ENCODE measurements around the gene POLR3H.
"Not testable (repeated sequence)": the region's sequence is repeated elsewhere in the genome, so short reads cannot be mapped to it uniquely, and the experiment has no call there.

The POLR3H gene

GRCh38 chr22:41543854-41544670 lies at the start of gene POLR3H:
Gene POLR3H (minus strand): TSS chr22:41544470. CDS start chr22:41544101, 369 bp downstream.
- DNase-seq (ENCODE audit: low read depth in 2 of 2), result peak; percentile 97

GRCh38 chr22:41593336-41593960 lies 49.2 kb upstream of the POLR3H start:
- DNase-seq (ENCODE audit: low read depth in 2 of 2), result not testable (repeated sequence)

- DNase-seq (ENCODE audit: low read depth in 2 of 2), result peak; percentile 100
Measured at GRCh38 chr22:41589391-41590241, 45.3 kb upstream of the POLR3H start, which contains the start of gene PMM1. Gene PMM1 (minus strand): TSS chr22:41589840. CDS start chr22:41589805, 35 bp downstream.

GRCh38 chr22:41587347-41587723 lies 43.1 kb upstream of the POLR3H start:
- DNase-seq (ENCODE audit: low read depth in 2 of 2), result no peak

GRCh38 chr22:41585898-41586297 lies 41.6 kb upstream of the POLR3H start:
- no peak for DNase-seq (ENCODE audit: low read depth in 2 of 2)

GRCh38 chr22:41584881-41585280 lies 40.6 kb upstream of the POLR3H start:
- DNase-seq (ENCODE audit: low read depth in 2 of 2), result no peak

- DNase-seq (ENCODE audit: low read depth in 2 of 2), result no peak
Measured at GRCh38 chr22:41582694-41583093, 38.4 kb upstream of the POLR3H start.

- no peak for DNase-seq (ENCODE audit: low read depth in 2 of 2)
Measured at GRCh38 chr22:41579997-41580355, 35.7 kb upstream of the POLR3H start.

- DNase-seq (ENCODE audit: low read depth in 2 of 2), result no peak
Measured at GRCh38 chr22:41579297-41579996, 35.2 kb upstream of the POLR3H start.

GRCh38 chr22:41578818-41579217 lies 34.5 kb upstream of the POLR3H start:
- DNase-seq (ENCODE audit: low read depth in 2 of 2), result no peak

- DNase-seq (ENCODE audit: low read depth in 2 of 2), result no peak
Measured at GRCh38 chr22:41578114-41578513, 33.8 kb upstream of the POLR3H start.

- DNase-seq (ENCODE audit: low read depth in 2 of 2), result no peak
Measured at GRCh38 chr22:41576877-41577276, 32.6 kb upstream of the POLR3H start.

- no peak for DNase-seq (ENCODE audit: low read depth in 2 of 2)
Measured at GRCh38 chr22:41575533-41575932, 31.3 kb upstream of the POLR3H start.

GRCh38 chr22:41574847-41575381 lies 30.6 kb upstream of the POLR3H start:
- no peak for DNase-seq (ENCODE audit: low read depth in 2 of 2)

- DNase-seq (ENCODE audit: low read depth in 2 of 2), result no peak
Measured at GRCh38 chr22:41573677-41574076, 29.4 kb upstream of the POLR3H start.

GRCh38 chr22:41572305-41572704 lies 28.0 kb upstream of the POLR3H start:
- DNase-seq (ENCODE audit: low read depth in 2 of 2), result not testable (repeated sequence)

- no peak for DNase-seq (ENCODE audit: low read depth in 2 of 2)
Measured at GRCh38 chr22:41571786-41572185, 27.5 kb upstream of the POLR3H start.

GRCh38 chr22:41570221-41570620 lies 26.0 kb upstream of the POLR3H start:
- no peak for DNase-seq (ENCODE audit: low read depth in 2 of 2)

- no peak for DNase-seq (ENCODE audit: low read depth in 2 of 2)
Measured at GRCh38 chr22:41568811-41569210, 24.5 kb upstream of the POLR3H start.

- no peak for DNase-seq (ENCODE audit: low read depth in 2 of 2)
Measured at GRCh38 chr22:41567512-41567768, 23.2 kb upstream of the POLR3H start.

GRCh38 chr22:41565403-41566054 lies 21.3 kb upstream of the POLR3H start:
- DNase-seq (ENCODE audit: low read depth in 2 of 2), result no peak

Measured in activated CD4-positive, alpha-beta T cell treated with anti-CD3 and anti-CD28 coated beads for 24 hours (primary cell).